H1 (cell line): ENCODE results near the gene HDAC6. TPM values are rescaled to one million over a fixed set of nuclear protein-coding genes. Genes with fewer than 3 reads are reported as not detected.

Source experiments
- CTCF ChIA-PET: fragments of 300-600 bp; sonication (Branson Sonifier 250); formaldehyde crosslinking; loops from one replicate; lab custom pipeline; 2021; ENCODE audit not compliant: partially characterized antibody; lab: Charles Lee
- POLR2A ChIA-PET: fragments of 300-600 bp; sonication (Branson Sonifier 250); formaldehyde crosslinking; loops from one replicate; lab custom pipeline; 2021; ENCODE audit warnings: inconsistent platforms; ENCODE audit not compliant: partially characterized antibody; lab: Charles Lee
- DNase-seq, 2 experiments: peaks; one replicate each; pipeline versions ENCODE4 v3.0.0 to v3.0.0-alpha.2; 2010 to 2022; ENCODE audit warnings: low spot score in 2 of 2, low read depth in 1 of 2, mixed read lengths in 1 of 2
- FAIRE-seq: peaks from 2 replicates; lab custom pipeline; 2011; peaks lifted over from hg19 to GRCh38; lab: Jason Lieb, UNC
- H2AFZ ChIP-seq: 2 replicates; pipeline ENCODE4 v1.8.1; 2012; ENCODE audit warnings: low read length, inconsistent platforms
- H2AK5ac ChIP-seq: 2 replicates; pipeline ENCODE4 v1.6.1; 2013; ENCODE audit warnings: low read depth, low read length
- H2BK120ac ChIP-seq: replicated peaks from 2 replicates; pipeline ENCODE3; 2013; ENCODE audit warnings: low read depth, low read length, inconsistent platforms
- H2BK12ac ChIP-seq: 2 replicates; pipeline ENCODE4 v1.6.1; 2013; ENCODE audit warnings: low read depth, low read length
- H2BK15ac ChIP-seq: 2 replicates; pipeline ENCODE4 v1.6.1; 2013; ENCODE audit warnings: low read length
- H2BK20ac ChIP-seq: 2 replicates; pipeline ENCODE4 v1.6.1; 2013; ENCODE audit warnings: low read length
- H2BK5ac ChIP-seq: 2 replicates; pipeline ENCODE4 v1.6.1; 2013; ENCODE audit warnings: low read depth, low read length
- H3K14ac ChIP-seq: 2 replicates; pipeline ENCODE4 v1.6.1; 2013; ENCODE audit warnings: inconsistent platforms; ENCODE audit not compliant: insufficient read length
- H3K18ac ChIP-seq: 2 replicates; pipeline ENCODE4 v1.6.1; 2013; ENCODE audit warnings: low read length; ENCODE audit errors: extremely low read depth
- H3K23ac ChIP-seq: 2 replicates; pipeline ENCODE4 v1.6.1; 2013; ENCODE audit warnings: inconsistent platforms; ENCODE audit not compliant: insufficient read length
- H3K23me2 ChIP-seq: 2 replicates; pipeline ENCODE4 v1.6.1; 2013; ENCODE audit warnings: low read depth, low read length
- H3K27ac ChIP-seq: 2 replicates; pipeline ENCODE4 v1.6.1; 2011; ENCODE audit warnings: low read depth, low read length, inconsistent platforms
- H3K27me3 ChIP-seq, 4 experiments: replicated peaks in 1 of 4; 1 replicate in 1 of 4; 2 replicates in 3 of 4; pipeline versions ENCODE4 v1.6.1 to v1.8.1; 2011 to 2013; ENCODE audit warnings: low read length in 3 of 4, mild to moderate bottlenecking in 3 of 4, inconsistent platforms in 2 of 4, mixed read lengths in 2 of 4, moderate library complexity in 1 of 4; ENCODE audit not compliant: control insufficient read depth in 3 of 4, insufficient read depth in 3 of 4; ENCODE audit errors: extremely low read depth in 1 of 4
- H3K36me3 ChIP-seq, 4 experiments: 2 replicates each; pipeline versions ENCODE4 v1.6.1 to v1.8.1; 2011 to 2013; ENCODE audit warnings: mild to moderate bottlenecking in 4 of 4, low read length in 3 of 4, moderate library complexity in 2 of 4, control low read depth in 1 of 4, inconsistent platforms in 1 of 4; ENCODE audit not compliant: insufficient read depth in 4 of 4, control insufficient read depth in 2 of 4
- H3K4ac ChIP-seq: replicated peaks from 2 replicates; pipeline ENCODE3; 2013; ENCODE audit warnings: low read length, low read depth, mixed read lengths, inconsistent platforms; ENCODE audit not compliant: insufficient read length
- H3K4me1 ChIP-seq, 4 experiments: replicated peaks in 1 of 4; 1 replicate in 1 of 4; 2 replicates in 3 of 4; pipeline versions ENCODE4 v1.6.1 to v1.8.1; 2011 to 2013; ENCODE audit warnings: low read length in 3 of 4, inconsistent platforms in 2 of 4, mixed read lengths in 1 of 4; ENCODE audit not compliant: insufficient read depth in 4 of 4, control insufficient read depth in 3 of 4
- H3K4me2 ChIP-seq, 2 experiments: 2 replicates each; pipeline versions ENCODE4 v1.6.1 to v1.8.1; 2011 to 2013; ENCODE audit warnings: low read depth in 2 of 2, low read length in 2 of 2, control low read depth in 1 of 2, inconsistent platforms in 1 of 2, mild to moderate bottlenecking in 1 of 2; ENCODE audit not compliant: insufficient read depth in 1 of 2
- H3K4me3 ChIP-seq, 4 experiments: fragments of 200-600, 300-600 bp in 1 of 4; sonication (generic), shearing (Covaris generic), sonication (Bioruptor Twin) in 1 of 4; 2 replicates each; pipeline versions ENCODE4 v1.5.1 to v1.8.1; 2011 to 2016; ENCODE audit warnings: low read length in 4 of 4, low read depth in 3 of 4, control low read depth in 2 of 4, inconsistent platforms in 2 of 4, mild to moderate bottlenecking in 2 of 4, mixed read lengths in 1 of 4, moderate library complexity in 1 of 4; ENCODE audit not compliant: insufficient read depth in 2 of 4; ENCODE audit errors: extremely low read depth in 1 of 4
- H3K56ac ChIP-seq: replicated peaks from 2 replicates; pipeline ENCODE3; 2013; ENCODE audit warnings: low read depth, mild to moderate bottlenecking, mixed read lengths, low read length, inconsistent platforms; ENCODE audit not compliant: insufficient read length
- H3K79me1 ChIP-seq: 2 replicates; pipeline ENCODE4 v1.6.1; 2013; ENCODE audit warnings: low read depth, low read length, control low read depth
- H3K79me2 ChIP-seq, 2 experiments: 2 replicates each; pipeline versions ENCODE4 v1.6.1 to v1.8.1; 2012 to 2013; ENCODE audit warnings: low read length in 2 of 2, mild to moderate bottlenecking in 2 of 2, inconsistent platforms in 1 of 2; ENCODE audit not compliant: insufficient read depth in 2 of 2, control insufficient read depth in 1 of 2
- H3K9ac ChIP-seq, 4 experiments: replicated peaks in 1 of 4; 1 replicate in 1 of 4; 2 replicates in 3 of 4; pipeline versions ENCODE4 v1.6.1 to v1.8.1; 2011 to 2013; ENCODE audit warnings: low read depth in 3 of 4, low read length in 3 of 4, control low read depth in 2 of 4, mild to moderate bottlenecking in 2 of 4, moderate library complexity in 2 of 4, inconsistent platforms in 1 of 4; ENCODE audit errors: extremely low read depth in 1 of 4
- H3K9me3 ChIP-seq, 2 experiments: 2 replicates each; pipeline versions ENCODE4 v1.6.1 to v1.8.1; 2012 to 2013; ENCODE audit warnings: mild to moderate bottlenecking in 2 of 2, moderate library complexity in 2 of 2, control low read depth in 1 of 2, inconsistent platforms in 1 of 2, low read depth in 1 of 2, low read length in 1 of 2, mixed read lengths in 1 of 2; ENCODE audit not compliant: insufficient read depth in 2 of 2
- H4K20me1 ChIP-seq, 2 experiments: replicated peaks in 1 of 2; 2 replicates each; pipeline versions ENCODE3 to v1.8.1; 2011 to 2013; ENCODE audit warnings: inconsistent platforms in 2 of 2, low read length in 2 of 2, mild to moderate bottlenecking in 1 of 2; ENCODE audit not compliant: insufficient read depth in 2 of 2, control insufficient read depth in 1 of 2
- H4K5ac ChIP-seq: 2 replicates; pipeline ENCODE4 v1.6.1; 2013; ENCODE audit warnings: low read length, low read depth, mixed read lengths, inconsistent platforms; ENCODE audit not compliant: insufficient read length
- H4K8ac ChIP-seq: 2 replicates; pipeline ENCODE4 v1.8.0; 2013; ENCODE audit warnings: mild to moderate bottlenecking, moderate library complexity, low read length, inconsistent platforms; ENCODE audit not compliant: insufficient read depth; ENCODE audit errors: extremely low read depth
- H4K91ac ChIP-seq: replicated peaks from 2 replicates; pipeline ENCODE3; 2013; ENCODE audit warnings: low read length, mixed read lengths, inconsistent platforms; ENCODE audit not compliant: insufficient read length
- ASH2L ChIP-seq: fragments of 200-600, 300-600 bp; sonication (generic); IDR thresholded peaks from one replicate; pipeline ENCODE4 v1.7.1; 2017; ENCODE audit warnings: low read length
- CBX5 ChIP-seq: fragments of 300-800, 300-1000 bp; sonication (generic); IDR thresholded peaks from 2 replicates; pipeline ENCODE4 v1.7.1; 2016; ENCODE audit warnings: antibody characterized with exemption, low read length, low read depth
- CEBPB ChIP-seq: IDR thresholded peaks from 2 replicates; pipeline ENCODE4 v1.6.1; 2012; ENCODE audit warnings: low read depth, low read length
- CHD1 ChIP-seq: IDR thresholded peaks from 2 replicates; pipeline ENCODE4 v1.6.1; 2012; ENCODE audit warnings: low read depth, low read length, improper control_type of control experiment
- CHD2 ChIP-seq: IDR thresholded peaks from 2 replicates; pipeline ENCODE4 v1.6.1; 2012; ENCODE audit warnings: low read length, improper control_type of control experiment
- CTBP2 ChIP-seq: IDR thresholded peaks from 2 replicates; pipeline ENCODE4 v1.7.0; 2011; ENCODE audit warnings: borderline replicate concordance, mild to moderate bottlenecking, moderate library complexity, mixed read lengths, low read length; ENCODE audit not compliant: insufficient read depth, insufficient read length
- GTF2F1 ChIP-seq: IDR thresholded peaks from 2 replicates; pipeline ENCODE4 v1.6.1; 2012; ENCODE audit warnings: low read depth, low read length, improper control_type of control experiment, borderline replicate concordance
- HDAC6 ChIP-seq: IDR thresholded peaks from one replicate; pipeline ENCODE4 v1.7.1; 2012; ENCODE audit warnings: low read depth, mild to moderate bottlenecking, inconsistent platforms, low read length, moderate library complexity
- KDM5A ChIP-seq: fragments of 200-600 bp; IDR thresholded peaks from 2 replicates; pipeline ENCODE4 v1.7.1; 2012; ENCODE audit warnings: mild to moderate bottlenecking, low read length, inconsistent platforms, mixed read lengths
- POLR2AphosphoS5 ChIP-seq: IDR thresholded peaks from 2 replicates; pipeline ENCODE4 v1.6.1; 2011; ENCODE audit warnings: low read depth, low read length
- SP1 ChIP-seq: IDR thresholded peaks from 2 replicates; pipeline ENCODE4 v1.6.1; 2011; ENCODE audit warnings: low read depth, low read length
- TAF1 ChIP-seq: IDR thresholded peaks from 2 replicates; pipeline ENCODE4 v1.6.1; 2011; ENCODE audit warnings: mild to moderate bottlenecking, low read depth, low read length
- ZNF274 ChIP-seq: IDR thresholded peaks from 2 replicates; pipeline ENCODE4 v1.7.0; 2012; ENCODE audit warnings: low read length, borderline replicate concordance; ENCODE audit errors: extremely low read depth
- WGBS, 2 experiments: shearing (Covaris generic) in 1 of 2; methylation state at CpG; one replicate each; pipeline versions ENCODE4 v1.1.6 to v1.1.7; 2013 to 2015; ENCODE audit warnings: low lambda C conversion rate in 2 of 2, mixed read lengths in 2 of 2, inconsistent platforms in 1 of 2, low coverage in 1 of 2, missing lambda C conversion rate in 1 of 2; ENCODE audit not compliant: insufficient replicate concordance in 2 of 2, insufficient coverage in 1 of 2, insufficient read length in 1 of 2; ENCODE audit errors: extremely low coverage in 1 of 2, missing lambda C conversion rate in 1 of 2; 5-methylcytosine and 5-hydroxymethylcytosine counted together
- polyA plus RNA-seq, 7 experiments: library from polyadenylated mRNA; depleted of rRNA in 3 of 7; stranded (reverse) in 5 of 7; unstranded in 2 of 7; fragments of >200 nt in 5 of 7; fragments of 200-250 nt in 2 of 7; gene quantifications; 1 replicate in 5 of 7; 2 replicates in 1 of 7; 4 replicates in 1 of 7; pipeline versions ENCODE4 v1.2.1 to v1.2.3, GENCODE V29; 2011 to 2013; ENCODE audit warnings: missing spikeins in 2 of 7, mixed read lengths in 2 of 7
- total RNA-seq: library from RNA; stranded (reverse); fragmentation: NEBNext Ultra II Directional; extraction: Animal tissue kit (Norgen Biotek cat#: 25700); gene quantifications from 2 replicates; pipeline ENCODE4 v1.2.1, GENCODE V29; 2021

Gene HDAC6
- total and polyA plus RNA-seq, 2 of the 8 experiments (the other 6 are each of a cell fraction or from before 2014, with no cell fraction given) = 34.0 to 51.8 TPM

DNA sequence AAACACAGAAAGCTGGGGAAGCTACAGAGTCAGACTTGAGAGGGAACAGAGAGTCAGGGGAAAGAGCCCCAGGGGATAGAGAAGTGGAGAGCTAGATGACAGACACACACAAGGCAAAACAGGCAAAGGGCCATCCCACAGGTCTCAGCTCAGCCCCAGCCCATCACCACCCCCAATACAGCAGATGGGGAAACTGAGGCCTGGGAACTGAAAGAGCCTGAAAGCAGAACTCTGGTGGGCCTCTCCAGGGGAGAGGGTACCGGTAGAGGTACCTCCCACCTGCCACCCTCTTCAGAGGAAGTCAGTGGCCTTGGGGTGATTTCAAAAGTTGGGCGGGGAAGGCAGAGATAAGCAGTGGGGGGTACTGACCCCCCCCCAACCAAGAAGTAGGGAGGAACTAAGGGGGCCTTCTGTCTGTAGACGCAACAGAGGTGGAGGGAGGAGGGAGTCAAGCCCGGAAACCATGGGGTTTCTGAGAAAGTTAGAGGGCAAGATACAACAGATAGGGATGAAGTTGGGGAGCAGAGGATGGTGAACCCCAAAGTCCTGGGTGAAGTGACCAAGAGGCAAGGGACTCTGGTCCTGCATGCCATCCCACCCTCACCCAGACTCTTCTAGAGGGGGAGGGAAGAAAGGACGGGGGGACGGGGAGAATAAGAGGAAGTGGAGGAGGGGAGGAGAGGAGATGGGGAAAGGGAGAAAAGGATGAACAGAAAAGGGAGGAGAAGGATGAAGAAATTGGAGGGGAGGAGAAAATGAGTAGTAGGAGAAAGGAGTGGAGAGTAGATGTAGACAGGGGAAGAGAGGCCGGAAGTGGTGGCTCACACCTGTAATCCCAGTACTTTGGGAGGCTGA is 12.3 kb upstream of the HDAC6 start:
- no peaks in the 10 kb centered on the region for H3K36me3 ChIP-seq
- no peak overlapping the region for H4K5ac ChIP-seq
- no peak overlapping the region for H2AK5ac ChIP-seq
- H3K23ac ChIP-seq = no peak overlapping the region
- H3K23me2 ChIP-seq = no peaks in the 10 kb centered on the region
- WGBS, 2 experiments = 97 to 100% methylated on average over 2 to 4 of the region's 7 CpGs
- CTCF ChIA-PET = no interaction called here
- H3K18ac ChIP-seq = no peak overlapping the region
- H2BK20ac ChIP-seq = no peak overlapping the region
- no peak overlapping the region for H2BK12ac ChIP-seq
- H3K27ac ChIP-seq = no peak overlapping the region
- no peaks in the 10 kb centered on the region for H4K20me1 ChIP-seq
- no peak overlapping the region for H3K14ac ChIP-seq
- no peak overlapping the region for H2BK15ac ChIP-seq
- H2BK120ac ChIP-seq = no peak overlapping the region
- H3K4me2 ChIP-seq = no peak overlapping the region
- no peak for TF ChIP-seq ASH2L
- no peak for TF ChIP-seq GTF2F1
- TF ChIP-seq ZNF274 = no peak
- TF ChIP-seq POLR2AphosphoS5 = no peak
- no peak for TF ChIP-seq HDAC6
- no peak for TF ChIP-seq KDM5A
- no peak for TF ChIP-seq CHD2
- no peak for TF ChIP-seq CHD1
- no peak for TF ChIP-seq CBX5
- TF ChIP-seq CEBPB = no peak
- TF ChIP-seq TAF1 = no peak
- TF ChIP-seq CTBP2 = no peak
- TF ChIP-seq SP1 = no peak
- no peak overlapping the region for H4K91ac ChIP-seq
- no peak overlapping the region for H4K8ac ChIP-seq
- DNase-seq (no peak), FAIRE-seq (no peak)
- H3K9ac ChIP-seq = no peak overlapping the region
- no peak overlapping the region for H3K4ac ChIP-seq
- no peaks in the 10 kb centered on the region for H3K27me3 ChIP-seq
- H3K9me3 ChIP-seq = no peaks in the 10 kb centered on the region
- no peak overlapping the region for H3K56ac ChIP-seq
- H3K4me3 ChIP-seq = no peak overlapping the region
- H2BK5ac ChIP-seq = no peak overlapping the region
- H3K79me1 ChIP-seq = no peaks in the 10 kb centered on the region
- POLR2A ChIA-PET = no interaction called here
- H3K4me1 ChIP-seq = no peaks in the 10 kb centered on the region
- H2AFZ ChIP-seq = no peak overlapping the region
- H3K79me2 ChIP-seq = no peaks in the 10 kb centered on the region
